Psoas muscle (tissue), 8 donors: ENCODE measurements around the gene NUP35. TPM values are rescaled to one million over a fixed set of nuclear protein-coding genes. Genes with fewer than 3 reads are reported as not detected.

ENCODE experiments used
- ATAC-seq, 4 donors: fragments of 200-7000 bp; cut with Tn5 transposase; one replicate each; pipeline ENCODE4 v1.9.1; 2020; ENCODE audit warnings: moderate library complexity in 3 of 4, mild to moderate bottlenecking in 2 of 4
- DNase-seq, 2 donors: peaks; one replicate each; pipeline ENCODE4 v3.0.0-alpha.2; 2020
- H3K27ac ChIP-seq: fragments of 200-600 bp; one replicate; pipeline ENCODE4 v1.8.0; 2022
- H3K27me3 ChIP-seq, 3 donors: fragments of 200-600 bp in 1 of 3; one replicate each; pipeline versions ENCODE4 v1.6.1 to v1.8.0; 2013 to 2022; ENCODE audit warnings: low read length in 2 of 3, mild to moderate bottlenecking in 2 of 3, moderate library complexity in 1 of 3; ENCODE audit not compliant: insufficient read depth in 3 of 3
- H3K36me3 ChIP-seq, 2 donors: fragments of 200-600 bp in 1 of 2; one replicate each; pipeline versions ENCODE4 v1.6.1 to v1.8.0; 2013 to 2022; ENCODE audit warnings: low read depth in 1 of 2, mild to moderate bottlenecking in 1 of 2, moderate library complexity in 1 of 2; ENCODE audit not compliant: insufficient read depth in 1 of 2
- H3K4me1 ChIP-seq: fragments of 200-600 bp; one replicate; pipeline ENCODE4 v1.8.0; 2022
- H3K4me3 ChIP-seq: fragments of 200-600 bp; one replicate; pipeline ENCODE4 v1.8.0; 2022; ENCODE audit warnings: mild to moderate bottlenecking
- H3K9me3 ChIP-seq: fragments of 200-600 bp; one replicate; pipeline ENCODE4 v1.8.0; 2022
- WGBS, 3 donors: extraction: QIAGEN DNeasy Blood & Tissue Kit; methylation state at CpG; one replicate each; pipeline versions ENCODE4 v1.1.6 to v1.1.7; 2013; 5-methylcytosine and 5-hydroxymethylcytosine counted together
- intact Hi-C, 2 donors: fragments of 100-400 bp; cut with DNase I; formaldehyde crosslinking; loops; one replicate each; pipeline versions ENCODE4 v1.11.0 to v1.14.2; 2022
- polyA plus RNA-seq, 3 donors: library from polyadenylated mRNA; stranded (reverse); fragments of 200-250 nt; gene quantifications; one replicate each; pipeline ENCODE4 v1.2.3, GENCODE V29; 2013
- total RNA-seq, 4 donors: library from RNA; stranded (reverse); fragmentation: NEBNext Ultra II Directional in 2 of 4; extraction: Animal tissue kit (Norgen Biotek cat#: 25700) in 2 of 4; gene quantifications; one replicate each; pipeline versions ENCODE4 v1.2.1 to v1.2.4, GENCODE V29; 2021 to 2023
- TF ChIP-seq, protein P1 (sequence below): fragments of 200-600 bp; IDR thresholded peaks from one replicate; pipeline ENCODE4 v1.8.0; 2022; ENCODE audit warnings: antibody characterized with exemption
- donor health status: healthy with polysubstance abuse.
- donor health status: DM: no; HTN: no; CAD: no; lungs with moderate emphysema.
- donor health status: Bipolar disorder and iron deficiency.
- donor health status: healthy.
- donor health status: DM: yes; HTN: yes; CAD: no.
- donor health status: DM: no; HTN: no; CAD: no.
- donor health status: DM: no; HTN: no; CAD: no.
- donor health status: DM: yes; HTN: yes; CAD: no.

NUP35 gene
- total and polyA plus RNA-seq, 7 donors: 5.1 to 11.9 (median 8.3) TPM

DNA sequence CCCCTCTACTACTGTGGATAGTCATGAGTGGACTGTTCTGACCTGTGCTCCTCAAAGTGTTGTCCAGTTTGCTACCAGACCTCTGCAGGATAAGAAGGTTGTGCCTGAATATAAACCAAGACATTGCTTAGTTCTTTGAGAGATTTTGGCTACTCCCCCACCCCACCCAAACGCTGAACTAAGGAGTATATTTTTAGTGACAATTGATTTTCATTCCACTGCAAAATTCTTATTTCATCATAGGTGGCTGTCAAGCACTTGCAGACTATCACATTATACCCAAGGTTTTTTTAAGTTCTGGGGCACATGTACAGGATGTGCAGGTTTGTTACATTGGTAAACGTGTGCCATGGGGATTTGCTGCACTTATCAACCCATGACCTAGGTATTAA is 32.3 kb upstream of the NUP35 start:
- H3K9me3 ChIP-seq: no peaks in the 10 kb centered on the region
- no peak overlapping the region for H3K4me3 ChIP-seq
- no peaks in the 10 kb centered on the region for H3K4me1 ChIP-seq
- intact Hi-C loops: no loop called here
- H3K27me3 ChIP-seq: no peaks in the 10 kb centered on the region
- H3K27ac ChIP-seq: no peak overlapping the region
- H3K36me3 ChIP-seq: peaks cover 0 to 9% of the 10 kb centered on the region in 2 donors
- 85 to 95% (median 89%) methylated on average over 2 of the region's 2 CpGs for WGBS, 3 donors
- TF ChIP-seq, protein P1, sequence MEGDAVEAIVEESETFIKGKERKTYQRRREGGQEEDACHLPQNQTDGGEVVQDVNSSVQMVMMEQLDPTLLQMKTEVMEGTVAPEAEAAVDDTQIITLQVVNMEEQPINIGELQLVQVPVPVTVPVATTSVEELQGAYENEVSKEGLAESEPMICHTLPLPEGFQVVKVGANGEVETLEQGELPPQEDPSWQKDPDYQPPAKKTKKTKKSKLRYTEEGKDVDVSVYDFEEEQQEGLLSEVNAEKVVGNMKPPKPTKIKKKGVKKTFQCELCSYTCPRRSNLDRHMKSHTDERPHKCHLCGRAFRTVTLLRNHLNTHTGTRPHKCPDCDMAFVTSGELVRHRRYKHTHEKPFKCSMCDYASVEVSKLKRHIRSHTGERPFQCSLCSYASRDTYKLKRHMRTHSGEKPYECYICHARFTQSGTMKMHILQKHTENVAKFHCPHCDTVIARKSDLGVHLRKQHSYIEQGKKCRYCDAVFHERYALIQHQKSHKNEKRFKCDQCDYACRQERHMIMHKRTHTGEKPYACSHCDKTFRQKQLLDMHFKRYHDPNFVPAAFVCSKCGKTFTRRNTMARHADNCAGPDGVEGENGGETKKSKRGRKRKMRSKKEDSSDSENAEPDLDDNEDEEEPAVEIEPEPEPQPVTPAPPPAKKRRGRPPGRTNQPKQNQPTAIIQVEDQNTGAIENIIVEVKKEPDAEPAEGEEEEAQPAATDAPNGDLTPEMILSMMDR: no peak
- DNase-seq (no peak), ATAC-seq (no peak)

DNA sequence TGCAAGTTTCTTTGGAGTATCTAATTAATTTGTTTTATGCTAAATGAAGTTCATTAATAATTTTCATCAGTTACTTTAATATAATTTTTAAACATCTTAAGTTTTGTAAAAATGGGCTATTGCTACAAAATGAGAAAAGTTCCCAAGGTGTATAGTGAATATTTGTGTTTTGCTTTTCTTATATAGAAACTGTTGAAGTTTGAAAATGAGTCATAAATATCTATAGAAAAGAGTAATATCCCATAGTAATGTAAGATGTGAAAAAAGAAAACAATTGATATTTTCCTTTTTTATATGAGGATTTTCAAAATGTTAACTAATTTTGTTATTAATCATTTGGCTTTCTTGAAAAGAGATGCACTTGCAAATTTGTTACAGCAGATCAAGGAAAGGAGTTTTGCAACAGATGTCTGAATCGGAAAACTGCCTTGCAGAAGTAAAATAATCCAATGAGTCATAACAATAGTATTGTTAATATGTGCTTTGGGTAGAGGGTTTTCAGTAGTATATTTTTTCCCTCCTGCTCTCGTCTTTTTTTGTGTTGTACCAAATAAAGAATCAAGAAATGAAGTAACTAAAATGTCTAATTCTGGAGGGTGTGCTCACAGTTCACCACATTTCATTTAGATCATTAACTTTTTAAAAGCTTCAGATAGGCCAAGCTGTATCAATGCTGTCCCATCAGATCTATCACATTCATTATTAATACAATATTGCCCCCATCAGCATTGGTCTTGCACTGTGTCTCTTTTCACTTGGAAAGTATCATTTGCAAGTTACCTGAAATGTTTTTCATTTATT is 30.2 kb upstream of the NUP35 start:
- TF ChIP-seq, protein P1: no peak
- Histone ChIP-seq H3K4me3 (no peak overlapping the region), H3K27me3 (no peaks in the 10 kb centered on the region), H3K9me3 (no peaks in the 10 kb centered on the region), H3K27ac (no peak overlapping the region), H3K4me1 (no peaks in the 10 kb centered on the region), H3K36me3 (peaks cover 0 to 8% of the 10 kb centered on the region in 2 donors)
- DNase-seq: no peak
- no peak for ATAC-seq
- intact Hi-C loops: no loop called here
- 18 to 37% (median 19%) methylated on average over 2 of the region's 2 CpGs for WGBS, 3 donors

DNA sequence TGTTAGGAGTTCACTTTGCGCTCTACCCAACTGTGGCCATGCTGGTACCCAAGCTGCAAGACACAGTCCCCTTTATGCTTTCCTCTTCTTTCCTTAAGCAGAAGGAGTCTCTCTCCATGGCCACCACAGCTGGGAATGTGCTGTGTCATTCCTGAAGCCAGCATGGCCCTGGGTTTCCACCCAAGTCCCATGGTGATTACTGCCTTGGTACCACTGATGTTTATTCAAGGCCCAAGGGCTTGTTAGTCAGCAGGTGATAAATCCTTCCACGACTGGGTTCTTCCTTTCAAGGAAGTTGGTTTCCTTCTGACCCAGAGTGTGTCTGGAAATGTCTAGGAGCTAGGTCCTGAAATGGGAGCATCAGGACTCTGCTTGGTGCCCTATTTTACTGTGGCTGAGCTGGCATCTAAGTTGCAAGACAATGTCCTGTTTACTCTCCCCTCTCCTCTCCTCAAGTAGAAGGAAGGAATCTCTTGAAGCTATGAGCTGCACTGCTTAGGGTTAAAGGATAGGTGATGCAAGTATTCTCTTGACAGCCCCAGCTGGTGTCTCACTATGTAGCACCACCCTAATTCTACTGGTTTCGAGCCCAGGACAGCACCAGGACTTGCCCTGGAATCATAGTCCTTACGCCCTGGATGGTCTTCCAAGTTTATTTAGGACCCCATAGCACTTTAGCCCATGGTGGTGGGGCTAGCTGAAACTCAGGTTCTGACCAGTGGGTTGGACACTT is 18.7 kb upstream of the NUP35 start:
- ATAC-seq (no peak), DNase-seq (no peak)
- no peaks in the 10 kb centered on the region for H3K4me1 ChIP-seq
- no peak overlapping the region for H3K4me3 ChIP-seq
- intact Hi-C loops: no loop called here
- H3K9me3 ChIP-seq: no peaks in the 10 kb centered on the region
- WGBS, 3 donors: 69 to 75% (median 73%) methylated on average over 4 of the region's 4 CpGs
- TF ChIP-seq, protein P1: no peak
- no peaks in the 10 kb centered on the region for H3K36me3 ChIP-seq
- no peak overlapping the region for H3K27ac ChIP-seq
- no peaks in the 10 kb centered on the region for H3K27me3 ChIP-seq

DNA sequence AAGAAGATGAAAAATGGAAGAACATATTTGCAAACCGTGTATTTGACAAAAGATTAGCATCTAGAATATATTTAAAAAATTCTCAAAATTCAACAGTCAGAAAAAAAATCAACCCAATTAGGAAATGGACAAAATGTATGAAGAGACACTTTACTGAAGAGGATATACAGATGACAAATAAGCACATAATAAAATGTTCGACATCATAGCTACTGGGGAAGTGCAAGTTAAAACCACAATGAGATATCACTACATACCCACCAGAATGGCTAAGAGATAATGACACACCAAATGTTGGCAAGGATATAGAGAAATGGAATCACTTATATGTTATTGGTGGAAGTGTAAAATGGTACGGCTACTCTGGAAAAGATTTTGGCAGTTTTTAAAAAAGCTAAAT is 11.7 kb upstream of the NUP35 start:
- DNase-seq (no peak), ATAC-seq (no peak)
- no peak overlapping the region for H3K27ac ChIP-seq
- H3K27me3 ChIP-seq: no peaks in the 10 kb centered on the region
- H3K4me1 ChIP-seq: no peaks in the 10 kb centered on the region
- intact Hi-C loops: loop anchor here in 1 of 2 donors (10.0 kb wide), 1 partner anchor 68 kb away; no protein-coding TSS in a partner anchor
- no peaks in the 10 kb centered on the region for H3K36me3 ChIP-seq
- no peaks in the 10 kb centered on the region for H3K9me3 ChIP-seq
- TF ChIP-seq, protein P1: no peak
- H3K4me3 ChIP-seq: no peak overlapping the region
- 87 to 93% (median 88%) methylated on average over 3 of the region's 3 CpGs for WGBS, 3 donors
